ENCODE results near the gene TCTN1. TPM values are rescaled to one million over a fixed set of nuclear protein-coding genes. Genes with fewer than 3 reads are reported as not detected.
"Not testable (repeated sequence)": the region's sequence is repeated elsewhere in the genome, so short reads cannot be mapped to it uniquely, and the experiment has no call there.

The TCTN1 gene
- total RNA-seq, 1 experiment from 2014 or later: 19.6 TPM

DNA sequence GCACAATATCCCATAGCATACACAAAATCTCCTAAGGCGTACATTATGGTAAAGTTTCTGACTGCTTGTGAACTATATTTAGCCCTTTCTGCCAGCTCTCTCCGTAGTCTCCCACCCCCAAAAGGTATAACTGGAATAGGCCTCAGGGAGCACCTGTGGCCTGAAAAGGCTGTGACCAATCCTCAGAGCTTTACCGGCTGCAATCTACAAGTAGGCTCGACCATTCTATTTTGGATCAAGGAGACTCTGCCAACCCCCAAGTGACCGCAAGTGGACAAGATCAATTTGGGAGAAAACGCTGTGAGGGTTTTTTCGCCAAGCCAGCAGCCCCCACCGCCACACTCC lies 32.0 kb upstream of the TCTN1 start:
- no peaks in the 10 kb centered on the region for H3K36me3 ChIP-seq
- peak overlapping the region; percentile 91 for H3K4me3 ChIP-seq
- H3K9me3 ChIP-seq: no peaks in the 10 kb centered on the region
- no peaks in the 10 kb centered on the region for H3K27me3 ChIP-seq
- no peak for DNase-seq

DNA sequence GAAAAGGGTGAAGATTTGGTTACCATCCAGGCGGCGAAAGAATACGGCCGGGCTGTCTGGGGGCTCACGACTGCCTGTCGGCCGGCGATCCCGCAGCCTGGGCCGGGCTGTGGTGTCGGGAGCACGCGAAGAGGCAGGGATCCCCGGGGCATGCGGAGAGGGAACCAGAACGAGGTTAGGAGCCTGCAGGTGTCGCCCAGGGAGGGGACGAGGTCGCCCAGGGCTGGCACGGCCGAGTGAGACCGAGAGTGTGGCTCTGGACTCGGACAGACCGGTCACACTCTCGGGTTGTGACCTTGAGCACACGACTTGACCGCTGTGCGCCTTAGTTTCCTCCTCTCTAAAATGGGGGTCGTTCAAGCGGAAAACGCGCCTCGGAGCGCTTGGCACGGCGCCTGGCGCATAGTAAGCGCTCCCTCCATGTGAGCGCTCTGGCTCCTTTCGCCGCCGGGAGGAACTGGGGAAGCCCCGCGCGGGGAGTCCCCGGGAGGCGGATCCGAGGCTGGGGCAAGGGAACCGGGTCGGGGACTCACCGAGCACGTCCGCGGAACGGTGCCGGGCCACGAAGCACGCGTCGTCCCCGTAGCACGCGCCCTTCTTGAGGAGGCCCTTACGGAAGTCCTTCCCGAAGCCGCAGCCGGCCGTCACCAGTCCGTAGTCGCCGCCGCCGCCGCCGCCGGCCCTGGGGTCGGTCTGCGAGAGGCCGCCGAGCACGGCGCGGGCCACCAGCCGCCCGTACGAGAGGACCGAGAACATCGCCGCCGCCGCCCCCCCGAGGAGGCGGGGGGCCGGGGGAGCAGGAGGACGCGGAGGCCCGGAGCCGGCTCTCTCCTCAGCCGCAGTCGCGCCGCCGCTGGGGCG lies 31.4 kb upstream of the TCTN1 start:
- peak; percentile 59 for DNase-seq
- no peaks in the 10 kb centered on the region for H3K27me3 ChIP-seq
- no peaks in the 10 kb centered on the region for H3K36me3 ChIP-seq
- no peaks in the 10 kb centered on the region for H3K9me3 ChIP-seq
- H3K4me3 ChIP-seq: peak overlapping the region; percentile 91

DNA sequence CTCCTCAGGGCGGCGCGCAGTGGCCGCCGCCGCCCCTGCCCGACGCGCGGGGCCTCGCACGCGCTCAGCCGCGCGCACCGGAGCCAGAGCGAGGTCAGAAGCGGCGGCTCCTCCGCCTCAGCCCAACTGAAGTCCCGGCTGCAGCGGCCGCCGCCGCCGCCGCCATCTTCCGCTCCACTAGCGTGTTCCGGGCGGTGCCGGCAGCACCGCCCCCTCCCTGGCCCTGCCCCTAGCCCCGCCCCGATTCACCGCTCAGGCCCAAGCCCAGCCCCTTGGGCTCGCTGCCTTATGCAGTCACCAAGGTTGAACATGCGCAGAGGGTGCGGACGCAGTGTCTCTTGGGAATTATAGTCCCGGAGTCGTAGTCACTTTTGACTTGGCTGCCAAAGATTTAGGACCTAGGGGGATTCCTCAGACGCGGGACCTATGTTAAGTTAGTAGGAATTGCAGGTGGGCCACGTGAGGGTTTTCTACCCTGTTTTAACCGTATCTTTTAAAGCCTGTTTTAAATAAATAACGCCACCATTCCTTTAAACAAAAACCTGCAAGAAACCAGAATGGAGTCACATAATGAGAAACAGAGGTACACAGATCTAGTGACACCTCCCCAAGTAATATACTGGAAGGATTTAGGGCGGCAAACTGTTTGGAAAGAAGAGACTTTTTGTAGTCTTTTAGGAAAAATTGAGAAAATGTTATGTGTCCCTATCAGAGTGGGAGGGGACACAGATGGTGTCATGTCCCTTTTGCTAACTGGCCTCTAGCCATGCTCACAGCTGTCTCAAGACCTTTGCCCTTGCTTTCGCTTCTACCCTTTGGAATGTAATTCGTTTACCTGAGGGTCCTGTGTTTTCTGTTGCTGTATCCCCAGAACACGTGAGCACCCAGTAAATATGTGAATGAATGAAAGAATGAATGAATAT lies 30.5 kb upstream of the TCTN1 start, which contains the start of gene PPTC7:
Gene PPTC7 (minus strand): TSS at position 182 of the 923 bp plus-strand sequence. CDS start 287 bp downstream, outside the sequence.
- no peaks in the 10 kb centered on the region for H3K36me3 ChIP-seq
- DNase-seq: peak; percentile 93
- no peaks in the 10 kb centered on the region for H3K9me3 ChIP-seq

DNA sequence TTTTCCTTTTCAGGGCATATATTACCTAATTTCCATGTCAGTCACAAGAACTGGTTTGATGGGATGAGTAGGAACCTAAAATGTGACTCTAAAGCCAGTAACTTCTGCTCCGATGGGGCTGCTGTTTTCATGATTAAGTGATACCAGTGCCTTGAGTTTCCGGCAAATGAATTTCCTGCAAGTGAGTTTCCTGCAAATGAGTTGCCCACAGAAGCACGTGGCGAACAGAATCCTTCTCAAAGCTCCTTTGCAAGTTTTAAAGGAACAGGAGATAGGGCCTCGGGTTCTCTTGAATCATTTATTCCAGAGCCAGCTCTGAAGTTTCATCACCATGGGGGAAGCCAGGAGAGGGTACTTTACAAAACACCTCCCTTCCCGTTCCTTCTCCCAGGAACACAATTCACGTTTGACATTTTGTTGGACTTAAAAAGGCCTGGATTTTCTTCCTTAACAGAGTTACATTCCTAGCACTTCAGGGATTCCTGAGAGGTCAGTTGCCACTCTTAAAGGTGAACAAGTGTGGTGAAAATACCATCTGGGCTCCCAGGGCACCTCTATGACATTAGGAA lies 28.6 kb upstream of the TCTN1 start:
- DNase-seq: no peak
- Histone ChIP-seq H3K4me3 (no peak overlapping the region), H3K36me3 (no peaks in the 10 kb centered on the region), H3K9me3 (no peaks in the 10 kb centered on the region), H3K27me3 (no peaks in the 10 kb centered on the region)

More for the DNA sequence above, 30.5 kb upstream of the TCTN1 start, which contains the start of gene PPTC7:
- H3K27me3 ChIP-seq: no peaks in the 10 kb centered on the region
- H3K4me3 ChIP-seq: peak within 1 kb of the TSS; percentile 91

DNA sequence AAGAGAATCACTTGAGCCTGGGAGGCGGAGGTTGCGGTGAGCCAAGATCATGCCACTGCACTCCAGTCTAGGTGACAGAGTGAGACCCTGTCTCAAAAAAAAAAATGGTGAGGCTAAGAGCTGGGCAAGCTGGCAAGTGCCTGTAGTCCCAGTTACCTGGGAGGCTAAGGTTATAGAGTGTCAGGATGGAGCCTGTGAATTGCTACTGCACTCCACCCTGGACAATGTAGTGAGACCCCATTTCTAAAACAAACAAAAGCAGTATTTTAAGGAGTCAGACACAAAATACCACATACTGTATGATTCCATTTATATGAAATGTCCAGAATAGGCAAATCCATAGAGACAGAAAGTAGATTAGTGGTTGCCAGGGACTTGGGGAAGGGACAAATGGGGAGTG lies 26.8 kb upstream of the TCTN1 start:
- not testable (repeated sequence) for H3K4me3 ChIP-seq, H3K36me3 ChIP-seq, DNase-seq, H3K9me3 ChIP-seq, H3K27me3 ChIP-seq

DNA sequence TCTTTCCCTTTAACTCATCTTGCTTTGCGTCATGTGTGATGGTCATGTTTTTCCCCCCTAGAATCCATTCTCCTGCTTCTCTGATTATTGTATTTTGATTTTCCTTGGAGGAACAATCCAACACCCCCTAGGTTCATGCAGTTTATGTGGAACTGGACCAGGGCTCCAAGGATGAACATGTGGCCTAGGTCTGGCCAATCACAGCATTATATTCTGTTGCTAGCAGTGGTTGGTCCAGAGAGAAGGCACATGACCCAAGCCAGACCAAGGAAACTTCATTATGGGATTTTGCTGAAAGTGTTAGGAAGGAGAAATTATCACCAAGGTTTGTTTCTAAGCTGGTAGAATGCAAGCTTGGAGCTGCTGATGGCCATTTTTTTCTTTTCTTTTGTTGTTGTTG lies 23.9 kb upstream of the TCTN1 start:
- no peaks in the 10 kb centered on the region for H3K27me3 ChIP-seq
- no peaks in the 10 kb centered on the region for H3K36me3 ChIP-seq
- no peak for DNase-seq

DNA sequence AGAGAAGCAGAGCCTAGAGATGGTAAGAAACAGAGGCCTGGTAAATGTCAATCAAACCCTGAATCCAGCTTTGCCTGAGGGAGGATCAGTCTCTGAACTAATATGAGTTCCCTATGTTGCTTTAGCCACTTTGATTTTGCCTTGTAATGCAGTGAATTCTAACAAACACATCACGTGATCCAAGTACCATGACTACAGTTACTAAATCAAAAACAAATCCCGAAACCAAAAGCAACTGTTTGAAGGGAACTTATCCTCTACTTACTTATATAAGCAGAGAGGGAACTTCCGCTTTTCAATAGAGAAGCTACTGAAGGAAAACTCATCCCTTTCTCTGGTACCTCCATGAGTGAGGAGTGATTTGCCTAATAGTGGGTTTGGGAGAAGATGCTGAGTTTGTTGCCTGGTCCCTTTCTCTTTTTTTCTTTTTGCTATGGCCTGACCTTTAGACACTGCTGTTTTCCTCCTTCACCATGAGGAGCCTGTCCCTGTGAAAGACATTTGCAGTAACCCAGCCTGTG lies 23.1 kb upstream of the TCTN1 start:
- DNase-seq: no peak
- Histone ChIP-seq H3K9me3 (no peaks in the 10 kb centered on the region), H3K36me3 (no peaks in the 10 kb centered on the region), H3K4me3 (no peak overlapping the region), H3K27me3 (no peaks in the 10 kb centered on the region)

More for the DNA sequence above, 23.9 kb upstream of the TCTN1 start:
- no peak overlapping the region for H3K4me3 ChIP-seq
- H3K9me3 ChIP-seq: no peaks in the 10 kb centered on the region

DNA sequence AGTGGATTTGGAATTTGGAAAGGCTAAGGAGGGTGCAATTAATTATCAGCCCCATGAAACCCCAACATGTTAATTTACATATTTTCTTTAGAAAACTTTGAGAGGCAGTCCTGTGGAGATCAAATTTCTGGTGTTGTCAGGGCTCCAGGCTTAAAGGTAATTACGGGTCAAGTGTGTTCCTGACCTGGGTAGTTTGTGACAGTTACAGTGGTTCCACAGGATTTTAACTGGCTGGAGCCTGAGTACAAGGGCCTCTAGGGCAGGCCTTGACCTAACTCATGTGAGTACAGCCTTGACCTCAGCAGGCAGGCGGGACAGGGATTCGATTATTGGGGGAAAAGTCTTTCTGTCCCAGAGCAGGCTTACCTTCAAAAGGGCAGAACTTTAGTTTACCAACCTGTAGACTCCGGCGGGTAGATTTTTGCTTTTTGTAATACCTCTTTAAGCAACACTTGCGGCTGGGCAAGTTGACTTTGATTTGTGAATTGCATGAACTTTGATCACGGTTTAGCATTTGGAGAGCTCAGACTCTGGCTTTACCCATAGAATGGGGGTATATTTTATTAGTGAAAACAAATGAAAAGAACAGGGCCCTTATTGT lies 22.4 kb upstream of the TCTN1 start:
- Histone ChIP-seq H3K36me3 (no peaks in the 10 kb centered on the region), H3K27me3 (no peaks in the 10 kb centered on the region), H3K9me3 (no peaks in the 10 kb centered on the region), H3K4me3 (no peak overlapping the region)
- DNase-seq: no peak

DNA sequence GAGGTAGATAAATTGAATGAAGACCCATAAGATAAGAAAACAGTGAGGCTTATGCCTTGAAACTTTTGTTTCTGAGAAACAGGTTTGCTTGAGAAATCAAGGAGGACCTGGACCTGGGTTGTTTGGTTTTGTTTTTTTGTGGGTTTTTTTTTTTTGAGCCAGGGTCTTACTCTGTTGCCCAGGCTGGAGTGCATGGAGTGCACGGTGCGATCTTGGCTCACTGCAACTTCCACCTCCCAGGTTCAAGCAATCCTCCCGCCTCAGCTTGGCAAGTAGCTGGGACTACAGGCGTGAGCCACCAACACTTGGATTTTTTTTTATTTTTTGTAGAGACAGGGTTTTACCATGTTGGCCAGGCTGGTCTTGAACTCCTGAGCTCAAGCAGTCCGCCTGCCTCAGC lies 21.9 kb upstream of the TCTN1 start:
- Histone ChIP-seq H3K27me3 (no peaks in the 10 kb centered on the region), H3K4me3 (no peak overlapping the region), H3K9me3 (no peaks in the 10 kb centered on the region), H3K36me3 (no peaks in the 10 kb centered on the region)
- DNase-seq: no peak

DNA sequence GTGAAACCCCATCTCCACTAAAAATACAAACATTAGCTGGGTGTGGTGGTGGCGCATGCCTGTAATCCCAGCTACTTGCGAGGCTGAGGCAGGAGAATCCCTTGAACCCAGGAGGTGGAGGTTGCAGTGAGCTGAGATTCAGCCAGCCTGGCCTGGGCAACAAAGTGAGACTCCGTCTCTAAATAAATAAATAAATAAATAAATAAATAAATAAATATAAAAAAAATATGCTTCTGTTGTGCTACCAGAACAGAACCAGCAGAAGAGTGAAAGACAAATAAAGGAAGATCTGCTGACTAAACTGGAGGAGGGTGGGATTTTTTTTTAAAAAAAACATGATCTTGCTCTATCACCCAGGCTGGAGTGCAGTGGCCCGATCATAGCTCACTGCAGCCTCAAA lies 21.0 kb upstream of the TCTN1 start:
- DNase-seq, H3K9me3 ChIP-seq, H3K27me3 ChIP-seq: not testable (repeated sequence)

DNA sequence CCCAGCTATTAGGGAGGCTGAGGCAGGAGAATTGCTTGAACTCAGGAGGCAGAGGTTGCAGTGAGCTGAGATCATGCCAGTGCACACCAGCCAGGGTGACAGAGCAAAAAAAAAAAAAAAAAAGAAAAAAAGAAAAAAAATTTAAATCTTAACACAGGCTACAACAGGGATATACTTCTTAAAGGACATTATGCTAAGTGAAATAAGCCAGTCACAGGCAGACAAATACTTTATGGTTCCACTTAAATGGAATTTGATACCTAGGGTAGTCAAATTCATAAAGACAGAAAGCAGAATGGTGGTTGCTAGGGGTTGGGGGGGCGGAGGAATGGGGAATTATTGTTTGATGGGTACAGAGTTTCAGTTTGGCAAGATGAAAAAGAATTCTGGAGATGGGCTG lies 16.0 kb upstream of the TCTN1 start:
- no peak for DNase-seq
- H3K4me3 ChIP-seq: no peak overlapping the region
- no peaks in the 10 kb centered on the region for H3K9me3 ChIP-seq
- no peaks in the 10 kb centered on the region for H3K27me3 ChIP-seq
- H3K36me3 ChIP-seq: no peaks in the 10 kb centered on the region

More for the DNA sequence above, 21.0 kb upstream of the TCTN1 start:
- H3K4me3 ChIP-seq, H3K36me3 ChIP-seq: not testable (repeated sequence)

DNA sequence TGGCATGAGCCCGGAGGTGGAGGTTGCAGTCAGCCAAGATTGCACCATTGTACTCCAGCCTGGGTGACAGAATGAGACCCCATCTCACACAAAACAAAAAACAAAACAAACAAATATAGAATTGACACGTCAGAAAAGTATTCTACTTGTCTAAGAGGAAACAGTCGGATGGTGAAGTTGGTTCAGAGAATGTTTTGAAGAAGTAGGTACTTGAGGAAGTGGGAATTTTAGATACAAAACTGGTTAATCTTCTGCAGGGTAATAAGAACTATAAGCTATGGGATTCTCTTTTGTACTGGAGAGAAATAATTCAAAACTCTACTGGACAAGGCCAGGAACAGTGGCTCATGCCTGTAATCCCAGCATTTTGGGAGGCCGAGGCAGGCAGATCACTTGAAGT lies 14.6 kb upstream of the TCTN1 start:
- Histone ChIP-seq H3K36me3 (no peaks in the 10 kb centered on the region), H3K4me3 (no peak overlapping the region), H3K27me3 (no peaks in the 10 kb centered on the region), H3K9me3 (no peaks in the 10 kb centered on the region)
- DNase-seq: no peak

DNA sequence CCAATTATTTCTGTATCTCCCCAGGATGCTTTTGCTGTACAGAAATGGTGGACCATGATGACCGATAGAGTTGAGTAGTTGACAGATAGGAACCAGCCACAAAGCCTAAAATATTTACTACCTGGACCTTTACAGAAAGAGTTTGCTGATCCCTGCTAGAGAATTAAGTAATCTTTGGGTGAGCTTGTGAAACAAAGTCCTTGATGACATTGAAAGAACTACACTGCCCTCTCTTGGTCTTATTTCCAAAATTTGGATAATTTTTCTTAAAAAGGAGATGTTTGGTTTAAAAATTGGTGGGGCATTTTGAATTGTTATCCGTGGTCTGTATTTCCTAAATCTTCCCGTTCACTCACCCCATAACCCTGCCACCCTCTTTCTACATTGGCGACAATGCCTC lies 13.7 kb upstream of the TCTN1 start:
- DNase-seq: no peak
- Histone ChIP-seq H3K27me3 (no peaks in the 10 kb centered on the region), H3K36me3 (no peaks in the 10 kb centered on the region), H3K9me3 (no peaks in the 10 kb centered on the region), H3K4me3 (no peak overlapping the region)

DNA sequence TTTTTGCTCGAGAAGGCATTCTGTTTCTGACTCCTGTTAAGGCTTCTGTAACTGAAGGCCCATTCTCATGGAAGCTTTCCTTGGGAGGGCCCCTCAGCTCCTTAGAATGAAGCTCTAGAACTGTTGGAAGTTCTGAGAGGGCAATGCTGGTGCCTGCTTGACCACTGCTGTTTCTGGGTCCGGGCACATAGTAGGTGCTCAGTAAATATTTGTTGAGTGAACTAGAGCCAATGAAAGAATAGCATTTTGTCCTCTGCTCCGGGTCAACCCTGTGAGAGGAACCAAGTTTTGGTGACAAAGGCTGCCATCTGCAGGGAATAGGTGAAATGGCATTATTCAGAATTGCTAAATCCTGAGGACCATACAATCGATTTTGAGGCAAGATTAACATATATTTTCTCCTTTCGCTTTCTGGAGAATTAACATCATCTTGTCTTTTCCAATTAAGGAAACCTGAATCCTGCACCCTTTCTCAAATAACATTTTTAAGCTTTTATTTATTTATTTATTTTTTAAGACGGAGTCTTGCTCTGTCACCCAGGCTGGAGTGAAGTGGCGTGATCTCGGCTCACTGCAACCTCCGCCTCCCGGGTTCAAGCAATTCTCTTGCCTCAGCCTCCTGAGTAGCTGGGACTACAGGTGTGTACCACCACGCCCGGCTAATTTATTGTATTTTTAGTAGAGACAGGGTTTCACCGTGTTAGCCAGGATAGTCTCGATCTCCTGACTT lies 11.7 kb upstream of the TCTN1 start:
- DNase-seq: peak; percentile 13
- not testable (repeated sequence) for H3K4me3 ChIP-seq, H3K27me3 ChIP-seq, H3K36me3 ChIP-seq, H3K9me3 ChIP-seq

DNA sequence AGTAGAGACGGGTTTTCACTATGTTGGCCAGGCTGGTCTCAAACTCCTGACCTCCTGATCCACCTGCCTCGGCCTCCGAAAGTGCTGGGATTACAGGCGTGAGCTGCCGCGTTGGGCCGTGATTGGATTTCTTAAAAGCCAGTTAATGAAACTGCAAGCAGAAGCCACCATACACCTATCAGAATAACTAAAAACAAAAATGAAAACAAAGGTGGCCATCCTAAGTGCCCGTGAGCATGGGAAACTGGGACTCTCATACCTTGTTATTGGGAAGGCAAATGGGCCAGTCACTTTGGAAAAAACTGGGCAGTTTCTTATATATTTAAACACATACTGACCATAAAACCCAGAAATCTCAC lies 7.7 kb upstream of the TCTN1 start:
- Histone ChIP-seq H3K9me3 (no peaks in the 10 kb centered on the region), H3K36me3 (no peaks in the 10 kb centered on the region), H3K27me3 (no peaks in the 10 kb centered on the region), H3K4me3 (no peak overlapping the region)
- DNase-seq: no peak
